ENCODE results near the gene GKAP1.
"Not testable (repeated sequence)": the region's sequence is repeated elsewhere in the genome, so short reads cannot be mapped to it uniquely, and the experiment has no call there.

The GKAP1 gene

DNA sequence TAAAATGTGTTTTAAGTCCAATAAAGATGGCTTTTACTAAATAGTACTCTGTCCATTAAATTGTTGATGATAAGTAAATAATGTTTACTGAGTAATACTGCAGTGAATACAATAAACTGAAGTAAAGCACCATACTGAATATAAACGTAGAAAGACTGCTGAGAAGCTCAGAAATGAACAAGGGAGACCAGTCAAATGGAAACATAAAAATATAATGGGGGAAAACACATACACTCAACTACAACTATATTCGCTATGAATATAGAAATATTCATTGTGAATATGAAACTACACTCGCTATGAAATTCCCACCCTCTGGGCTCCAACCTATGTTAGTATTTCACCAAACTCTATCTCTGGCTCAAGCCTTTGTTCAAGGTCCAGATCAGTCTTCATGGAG, 67.9 kb downstream of the GKAP1 start:
- TF ChIP-seq, protein P1, sequence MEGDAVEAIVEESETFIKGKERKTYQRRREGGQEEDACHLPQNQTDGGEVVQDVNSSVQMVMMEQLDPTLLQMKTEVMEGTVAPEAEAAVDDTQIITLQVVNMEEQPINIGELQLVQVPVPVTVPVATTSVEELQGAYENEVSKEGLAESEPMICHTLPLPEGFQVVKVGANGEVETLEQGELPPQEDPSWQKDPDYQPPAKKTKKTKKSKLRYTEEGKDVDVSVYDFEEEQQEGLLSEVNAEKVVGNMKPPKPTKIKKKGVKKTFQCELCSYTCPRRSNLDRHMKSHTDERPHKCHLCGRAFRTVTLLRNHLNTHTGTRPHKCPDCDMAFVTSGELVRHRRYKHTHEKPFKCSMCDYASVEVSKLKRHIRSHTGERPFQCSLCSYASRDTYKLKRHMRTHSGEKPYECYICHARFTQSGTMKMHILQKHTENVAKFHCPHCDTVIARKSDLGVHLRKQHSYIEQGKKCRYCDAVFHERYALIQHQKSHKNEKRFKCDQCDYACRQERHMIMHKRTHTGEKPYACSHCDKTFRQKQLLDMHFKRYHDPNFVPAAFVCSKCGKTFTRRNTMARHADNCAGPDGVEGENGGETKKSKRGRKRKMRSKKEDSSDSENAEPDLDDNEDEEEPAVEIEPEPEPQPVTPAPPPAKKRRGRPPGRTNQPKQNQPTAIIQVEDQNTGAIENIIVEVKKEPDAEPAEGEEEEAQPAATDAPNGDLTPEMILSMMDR (IDR thresholded peaks at IDR 0.05; ENCODE audit: insufficient read depth, low read depth, low read length, missing control alignments), result no peak
- no peak overlapping the region for H3K4me3 ChIP-seq (ENCODE audit: low read depth, low read length)
- peak; percentile 3 for DNase-seq (ENCODE audit: low read depth)

DNA sequence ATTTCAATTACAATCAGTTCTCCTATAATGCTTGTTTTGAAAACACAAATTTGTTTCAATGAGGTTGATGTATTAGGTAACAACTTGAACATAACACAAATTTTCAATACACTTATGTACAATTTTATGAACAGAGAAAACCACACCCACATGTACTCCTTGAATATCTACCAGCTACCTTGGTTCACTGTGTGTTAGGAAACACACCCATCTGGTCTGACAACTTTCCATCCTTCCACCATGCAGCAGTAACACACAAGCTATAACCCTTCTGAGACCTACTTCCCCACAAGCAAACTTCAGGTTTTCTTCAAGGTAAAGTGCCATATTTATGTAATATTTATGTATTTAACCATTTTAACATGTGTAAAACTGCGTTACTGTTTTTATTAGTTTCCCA, 73.4 kb downstream of the GKAP1 start:
- no peak for DNase-seq (ENCODE audit: low read depth)
- TF ChIP-seq, protein P1 (IDR thresholded peaks at IDR 0.05; ENCODE audit: insufficient read depth, low read depth, low read length, missing control alignments), result no peak
- no peak overlapping the region for H3K4me3 ChIP-seq (ENCODE audit: low read depth, low read length)

DNA sequence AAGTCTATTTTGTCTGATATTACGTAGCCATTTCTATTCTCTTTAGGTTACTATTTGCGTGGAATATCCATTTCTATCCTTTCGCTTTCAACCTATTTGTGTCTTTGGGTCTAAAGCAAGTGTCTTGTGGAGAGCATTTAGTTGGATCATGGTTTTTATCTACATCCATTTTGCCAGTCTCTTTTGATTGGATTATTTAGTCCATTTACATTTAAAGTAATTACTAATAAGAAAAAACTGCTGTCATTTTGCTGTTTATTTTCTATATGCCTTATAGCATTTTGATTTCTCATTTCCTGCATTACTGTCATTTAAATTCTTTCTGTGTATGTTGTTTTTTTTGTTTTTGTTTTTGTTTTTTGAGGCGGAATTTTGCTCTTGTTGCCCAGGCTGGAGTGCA, 83.8 kb downstream of the GKAP1 start:
- no peak for DNase-seq (ENCODE audit: low read depth)
- TF ChIP-seq, protein P1 (IDR thresholded peaks at IDR 0.05; ENCODE audit: insufficient read depth, low read depth, low read length, missing control alignments), result no peak
- no peak overlapping the region for H3K4me3 ChIP-seq (ENCODE audit: low read depth, low read length)

- H3K4me3 ChIP-seq (ENCODE audit: low read depth, low read length); DNase-seq (ENCODE audit: low read depth): not testable (repeated sequence)
Observed at GRCh38 chr9:83728591-83729368, 88.8 kb downstream of the GKAP1 start.

GRCh38 chr9:83724436-83724835, 93.1 kb downstream of the GKAP1 start:
- DNase-seq (ENCODE audit: low read depth), result no peak
- TF ChIP-seq, protein P1 (IDR thresholded peaks at IDR 0.05; ENCODE audit: insufficient read depth, low read depth, low read length, missing control alignments), result no peak
- no peak overlapping the region for H3K4me3 ChIP-seq (ENCODE audit: low read depth, low read length)

- no peak overlapping the region for H3K4me3 ChIP-seq (ENCODE audit: low read depth, low read length)
- TF ChIP-seq, protein P1 (IDR thresholded peaks at IDR 0.05; ENCODE audit: insufficient read depth, low read depth, low read length, missing control alignments), result no peak
- no peak for DNase-seq (ENCODE audit: low read depth)
Observed at GRCh38 chr9:83722726-83723495, 94.7 kb downstream of the GKAP1 start.

DNA sequence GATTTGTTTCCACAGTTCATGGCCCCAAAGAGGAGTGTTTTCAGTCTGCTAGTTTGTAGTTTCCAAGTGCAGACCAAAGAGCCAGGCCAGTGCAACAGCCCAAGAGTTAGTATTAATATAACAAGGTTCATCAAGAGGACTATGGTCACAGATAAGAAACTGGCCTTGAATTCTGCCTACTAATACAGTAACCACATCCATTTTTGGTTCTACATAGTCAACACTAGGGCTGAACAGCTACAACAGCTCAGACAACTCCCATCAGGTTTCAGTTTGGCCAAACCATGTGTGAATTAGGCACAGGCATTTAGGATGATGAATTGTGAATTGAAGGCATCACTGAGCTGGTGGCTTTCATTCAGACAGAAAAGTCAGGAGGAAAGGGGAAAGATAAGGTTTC, 96.1 kb downstream of the GKAP1 start:
- no peak overlapping the region for H3K4me3 ChIP-seq (ENCODE audit: low read depth, low read length)
- DNase-seq (ENCODE audit: low read depth), result no peak
- TF ChIP-seq, protein P1 (IDR thresholded peaks at IDR 0.05; ENCODE audit: insufficient read depth, low read depth, low read length, missing control alignments), result no peak

Data from GM12865 (cell line).